ENCODE results near the gene SERTM2.

GRCh38 chrX:111555406-111555958 lies 44.0 kb downstream of the SERTM2 start:
- TF ChIP-seq EZH2phosphoT487 (IDR thresholded peaks at IDR 0.05; ENCODE audit: low read depth) (no peak), CTCF (IDR thresholded peaks at IDR 0.05; ENCODE audit: low read depth, low read length) (no peak)

Measured in OCI-LY3 (cell line).